ENCODE data around the gene ADORA3.

- TF ChIP-seq, protein P1, sequence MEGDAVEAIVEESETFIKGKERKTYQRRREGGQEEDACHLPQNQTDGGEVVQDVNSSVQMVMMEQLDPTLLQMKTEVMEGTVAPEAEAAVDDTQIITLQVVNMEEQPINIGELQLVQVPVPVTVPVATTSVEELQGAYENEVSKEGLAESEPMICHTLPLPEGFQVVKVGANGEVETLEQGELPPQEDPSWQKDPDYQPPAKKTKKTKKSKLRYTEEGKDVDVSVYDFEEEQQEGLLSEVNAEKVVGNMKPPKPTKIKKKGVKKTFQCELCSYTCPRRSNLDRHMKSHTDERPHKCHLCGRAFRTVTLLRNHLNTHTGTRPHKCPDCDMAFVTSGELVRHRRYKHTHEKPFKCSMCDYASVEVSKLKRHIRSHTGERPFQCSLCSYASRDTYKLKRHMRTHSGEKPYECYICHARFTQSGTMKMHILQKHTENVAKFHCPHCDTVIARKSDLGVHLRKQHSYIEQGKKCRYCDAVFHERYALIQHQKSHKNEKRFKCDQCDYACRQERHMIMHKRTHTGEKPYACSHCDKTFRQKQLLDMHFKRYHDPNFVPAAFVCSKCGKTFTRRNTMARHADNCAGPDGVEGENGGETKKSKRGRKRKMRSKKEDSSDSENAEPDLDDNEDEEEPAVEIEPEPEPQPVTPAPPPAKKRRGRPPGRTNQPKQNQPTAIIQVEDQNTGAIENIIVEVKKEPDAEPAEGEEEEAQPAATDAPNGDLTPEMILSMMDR (IDR thresholded peaks at IDR 0.05) = no peak
- TF ChIP-seq ZFX (IDR thresholded peaks at IDR 0.05; ENCODE audit: borderline replicate concordance) = no peak
Measured at GRCh38 chr1:111471012-111471411, 32.4 kb downstream of the ADORA3 start.

Data from 22Rv1 (cell line).